Mammary epithelial cell (primary cell): Measurements from ENCODE around the gene CPEB1.

Source experiments
- EZH2 ChIP-seq: IDR thresholded peaks from 2 replicates; pipeline ENCODE4 v1.6.1; 2012; ENCODE audit warnings: low read length, inconsistent platforms, borderline replicate concordance
- TF ChIP-seq, protein P1 (sequence below), 2 donors: IDR thresholded peaks in 1 of 2; conservative IDR thresholded peaks in 1 of 2; 2 replicates each; pipeline ENCODE4 v1.5.1; 2011 to 2012; ENCODE audit warnings: inconsistent platforms in 2 of 2, low read length in 2 of 2, mild to moderate bottlenecking in 2 of 2, control low read depth in 1 of 2, low read depth in 1 of 2; ENCODE audit not compliant: insufficient read depth in 1 of 2; ENCODE audit errors: extremely low read depth in 1 of 2

DNA sequence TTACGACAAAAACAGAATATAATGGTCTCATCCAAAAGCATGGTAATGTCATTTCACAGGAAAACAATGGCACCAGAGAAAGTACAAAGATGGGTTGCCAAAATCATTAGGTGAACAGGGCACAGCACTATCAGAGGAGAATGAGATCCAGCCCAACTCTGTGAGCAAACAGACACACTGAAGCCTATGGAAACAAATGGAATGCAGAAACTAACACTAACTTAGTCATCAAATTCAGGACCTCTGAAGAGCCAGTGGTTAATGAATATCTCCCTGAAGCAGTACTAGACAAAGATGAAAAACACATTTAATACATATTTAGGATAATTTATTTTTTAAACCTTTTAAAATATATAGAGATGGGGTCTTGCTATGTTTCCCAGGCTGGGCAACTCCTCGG, 92.3 kb downstream of the CPEB1 start:
- TF ChIP-seq, protein P1, sequence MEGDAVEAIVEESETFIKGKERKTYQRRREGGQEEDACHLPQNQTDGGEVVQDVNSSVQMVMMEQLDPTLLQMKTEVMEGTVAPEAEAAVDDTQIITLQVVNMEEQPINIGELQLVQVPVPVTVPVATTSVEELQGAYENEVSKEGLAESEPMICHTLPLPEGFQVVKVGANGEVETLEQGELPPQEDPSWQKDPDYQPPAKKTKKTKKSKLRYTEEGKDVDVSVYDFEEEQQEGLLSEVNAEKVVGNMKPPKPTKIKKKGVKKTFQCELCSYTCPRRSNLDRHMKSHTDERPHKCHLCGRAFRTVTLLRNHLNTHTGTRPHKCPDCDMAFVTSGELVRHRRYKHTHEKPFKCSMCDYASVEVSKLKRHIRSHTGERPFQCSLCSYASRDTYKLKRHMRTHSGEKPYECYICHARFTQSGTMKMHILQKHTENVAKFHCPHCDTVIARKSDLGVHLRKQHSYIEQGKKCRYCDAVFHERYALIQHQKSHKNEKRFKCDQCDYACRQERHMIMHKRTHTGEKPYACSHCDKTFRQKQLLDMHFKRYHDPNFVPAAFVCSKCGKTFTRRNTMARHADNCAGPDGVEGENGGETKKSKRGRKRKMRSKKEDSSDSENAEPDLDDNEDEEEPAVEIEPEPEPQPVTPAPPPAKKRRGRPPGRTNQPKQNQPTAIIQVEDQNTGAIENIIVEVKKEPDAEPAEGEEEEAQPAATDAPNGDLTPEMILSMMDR (conservative IDR thresholded peaks at IDR 0.05 in 1 of 2, IDR thresholded peaks at IDR 0.05 in 1 of 2; ENCODE audit: extremely low read depth in 1 of 2, insufficient read depth in 1 of 2, low read depth in 1 of 2, low read length in 2 of 2), result no peak
- TF ChIP-seq EZH2, result no peak
